Nephron progenitor cell (in vitro differentiated cells): ENCODE measurements around the gene LRP1B.

ENCODE experiments used
- DNase-seq: peaks from one replicate; pipeline ENCODE4 v3.0.0; 2021
- H3K27ac Mint-ChIP-seq: 2 replicates; pipeline ENCODE4 v1.8.0; 2021; ENCODE audit warnings: mild to moderate bottlenecking, moderate library complexity, mixed read lengths
- H3K27me3 Mint-ChIP-seq: 2 replicates; pipeline ENCODE4 v1.8.0; 2021; ENCODE audit warnings: mild to moderate bottlenecking, low read depth, mixed read lengths; ENCODE audit not compliant: poor library complexity
- H3K36me3 Mint-ChIP-seq: 2 replicates; pipeline ENCODE4 v1.8.0; 2021; ENCODE audit warnings: low read depth, mixed read lengths
- H3K4me1 Mint-ChIP-seq: 2 replicates; pipeline ENCODE4 v1.8.0; 2021; ENCODE audit warnings: mixed read lengths
- H3K4me3 Mint-ChIP-seq: 2 replicates; pipeline ENCODE4 v1.8.0; 2021; ENCODE audit warnings: mild to moderate bottlenecking, moderate library complexity, mixed read lengths
- H3K9me3 Mint-ChIP-seq: 2 replicates; pipeline ENCODE4 v1.8.0; 2021; ENCODE audit warnings: mild to moderate bottlenecking, moderate library complexity, mixed read lengths
- TF ChIP-seq, protein P1 (sequence below): fragments of 200-600 bp; sonication (generic); IDR thresholded peaks from 2 replicates; pipeline ENCODE4 v1.5.0; 2021; ENCODE audit warnings: antibody characterized with exemption

LRP1B gene

DNA sequence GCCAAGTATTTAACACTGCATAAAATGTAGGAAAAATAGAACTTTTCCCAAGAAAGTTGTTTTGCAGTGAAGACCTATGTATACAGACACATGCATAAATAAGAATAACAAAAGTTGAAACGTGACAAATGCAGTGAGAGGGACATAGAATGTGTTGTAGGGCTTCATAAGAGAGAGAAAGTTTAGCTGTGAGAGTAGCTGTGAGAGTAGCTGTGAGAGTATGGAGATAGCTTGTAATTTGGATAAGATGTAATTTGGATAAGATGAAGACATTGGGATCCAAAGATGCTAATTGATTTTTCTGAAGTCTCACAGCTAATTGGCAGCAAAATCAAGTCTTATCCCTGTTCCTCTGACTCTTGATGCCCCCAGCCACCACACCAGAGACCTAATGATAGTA is 170.9 kb downstream of the LRP1B start:
- Mint-ChIP-seq H3K27me3 (no peaks in the 10 kb centered on the region), H3K36me3 (no peaks in the 10 kb centered on the region), H3K27ac (no peak overlapping the region), H3K9me3 (no peaks in the 10 kb centered on the region), H3K4me3 (no peak overlapping the region), H3K4me1 (no peaks in the 10 kb centered on the region)
- TF ChIP-seq, protein P1, sequence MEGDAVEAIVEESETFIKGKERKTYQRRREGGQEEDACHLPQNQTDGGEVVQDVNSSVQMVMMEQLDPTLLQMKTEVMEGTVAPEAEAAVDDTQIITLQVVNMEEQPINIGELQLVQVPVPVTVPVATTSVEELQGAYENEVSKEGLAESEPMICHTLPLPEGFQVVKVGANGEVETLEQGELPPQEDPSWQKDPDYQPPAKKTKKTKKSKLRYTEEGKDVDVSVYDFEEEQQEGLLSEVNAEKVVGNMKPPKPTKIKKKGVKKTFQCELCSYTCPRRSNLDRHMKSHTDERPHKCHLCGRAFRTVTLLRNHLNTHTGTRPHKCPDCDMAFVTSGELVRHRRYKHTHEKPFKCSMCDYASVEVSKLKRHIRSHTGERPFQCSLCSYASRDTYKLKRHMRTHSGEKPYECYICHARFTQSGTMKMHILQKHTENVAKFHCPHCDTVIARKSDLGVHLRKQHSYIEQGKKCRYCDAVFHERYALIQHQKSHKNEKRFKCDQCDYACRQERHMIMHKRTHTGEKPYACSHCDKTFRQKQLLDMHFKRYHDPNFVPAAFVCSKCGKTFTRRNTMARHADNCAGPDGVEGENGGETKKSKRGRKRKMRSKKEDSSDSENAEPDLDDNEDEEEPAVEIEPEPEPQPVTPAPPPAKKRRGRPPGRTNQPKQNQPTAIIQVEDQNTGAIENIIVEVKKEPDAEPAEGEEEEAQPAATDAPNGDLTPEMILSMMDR, result no peak
- no peak for DNase-seq

DNA sequence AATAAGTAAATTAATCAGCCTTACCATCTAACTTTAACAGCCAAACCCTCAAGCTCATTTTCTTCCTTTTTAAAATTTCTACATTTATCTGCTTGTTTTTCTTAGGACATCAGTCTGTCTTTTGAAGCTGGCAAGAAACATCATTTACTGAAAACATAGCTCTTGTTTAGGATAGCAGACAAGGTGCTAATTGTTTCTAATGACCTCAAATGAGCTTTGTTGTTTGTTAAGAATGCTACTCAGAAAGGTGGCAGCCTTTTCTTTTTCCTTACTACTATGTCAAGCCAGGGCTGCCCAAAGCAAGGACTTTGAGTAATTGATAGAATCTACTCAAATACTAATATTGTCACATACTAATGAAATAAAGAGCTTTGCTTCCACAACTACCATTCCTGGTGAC is 171.8 kb downstream of the LRP1B start:
- DNase-seq, result no peak
- H3K4me1 Mint-ChIP-seq, result no peaks in the 10 kb centered on the region
- H3K4me3 Mint-ChIP-seq, result no peak overlapping the region
- no peaks in the 10 kb centered on the region for H3K36me3 Mint-ChIP-seq
- no peak overlapping the region for H3K27ac Mint-ChIP-seq
- no peaks in the 10 kb centered on the region for H3K9me3 Mint-ChIP-seq
- TF ChIP-seq, protein P1, result no peak
- H3K27me3 Mint-ChIP-seq, result no peaks in the 10 kb centered on the region

DNA sequence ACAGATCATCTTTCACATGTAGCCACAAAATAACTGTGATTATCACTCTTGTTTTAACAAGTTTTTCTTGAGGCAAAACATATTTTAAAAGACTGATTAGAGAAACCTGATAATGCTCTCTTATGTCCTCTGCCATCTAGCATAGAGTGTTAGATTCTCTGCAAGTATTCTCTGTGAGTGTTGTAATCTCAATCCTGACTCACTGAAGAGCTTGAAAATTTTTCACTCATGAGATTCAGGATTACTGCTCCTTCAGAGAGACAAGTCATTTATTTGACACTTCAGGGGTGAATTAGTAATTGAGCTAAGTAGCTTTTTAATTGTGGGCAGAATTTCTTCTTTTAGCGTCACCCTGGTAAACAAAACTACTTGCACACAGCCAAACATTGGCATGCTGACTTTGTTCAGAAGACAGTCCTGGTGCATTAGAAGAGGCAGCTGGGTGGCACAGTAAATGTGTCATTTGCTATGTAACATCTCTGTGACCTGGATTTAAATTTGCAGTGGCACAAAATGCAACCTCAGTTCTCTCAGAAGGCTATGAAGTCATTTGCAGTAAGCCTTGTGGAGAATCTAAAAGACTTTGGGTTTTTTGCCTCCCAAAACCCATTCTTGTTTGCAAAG is 172.9 kb downstream of the LRP1B start:
- Mint-ChIP-seq H3K36me3 (no peaks in the 10 kb centered on the region), H3K4me3 (no peak overlapping the region), H3K27ac (no peak overlapping the region), H3K4me1 (no peaks in the 10 kb centered on the region), H3K27me3 (no peaks in the 10 kb centered on the region), H3K9me3 (no peaks in the 10 kb centered on the region)
- DNase-seq, result no peak
- TF ChIP-seq, protein P1, result no peak

DNA sequence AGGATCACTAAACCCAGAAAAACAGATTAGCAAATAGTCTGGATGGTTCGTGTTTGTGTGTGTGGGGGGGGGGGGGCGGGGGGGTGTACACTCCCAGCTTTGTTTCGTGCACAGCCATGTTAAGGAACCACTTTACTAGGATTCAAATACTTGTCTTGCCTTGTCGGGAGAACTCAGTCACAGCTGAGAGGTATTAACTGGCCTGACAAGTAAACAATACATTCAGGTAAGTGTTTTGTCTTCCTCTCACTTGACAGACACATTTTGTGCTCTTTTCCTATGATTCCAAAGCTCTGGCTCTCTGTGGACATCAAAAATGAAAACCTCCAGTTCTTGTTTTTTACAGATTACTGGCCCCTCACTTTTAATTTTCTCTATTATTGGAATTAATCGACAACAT is 173.5 kb downstream of the LRP1B start:
- Mint-ChIP-seq H3K27ac (no peak overlapping the region), H3K36me3 (no peaks in the 10 kb centered on the region), H3K9me3 (no peaks in the 10 kb centered on the region), H3K4me1 (no peaks in the 10 kb centered on the region), H3K27me3 (no peaks in the 10 kb centered on the region), H3K4me3 (no peak overlapping the region)
- DNase-seq, result no peak
- TF ChIP-seq, protein P1, result no peak

DNA sequence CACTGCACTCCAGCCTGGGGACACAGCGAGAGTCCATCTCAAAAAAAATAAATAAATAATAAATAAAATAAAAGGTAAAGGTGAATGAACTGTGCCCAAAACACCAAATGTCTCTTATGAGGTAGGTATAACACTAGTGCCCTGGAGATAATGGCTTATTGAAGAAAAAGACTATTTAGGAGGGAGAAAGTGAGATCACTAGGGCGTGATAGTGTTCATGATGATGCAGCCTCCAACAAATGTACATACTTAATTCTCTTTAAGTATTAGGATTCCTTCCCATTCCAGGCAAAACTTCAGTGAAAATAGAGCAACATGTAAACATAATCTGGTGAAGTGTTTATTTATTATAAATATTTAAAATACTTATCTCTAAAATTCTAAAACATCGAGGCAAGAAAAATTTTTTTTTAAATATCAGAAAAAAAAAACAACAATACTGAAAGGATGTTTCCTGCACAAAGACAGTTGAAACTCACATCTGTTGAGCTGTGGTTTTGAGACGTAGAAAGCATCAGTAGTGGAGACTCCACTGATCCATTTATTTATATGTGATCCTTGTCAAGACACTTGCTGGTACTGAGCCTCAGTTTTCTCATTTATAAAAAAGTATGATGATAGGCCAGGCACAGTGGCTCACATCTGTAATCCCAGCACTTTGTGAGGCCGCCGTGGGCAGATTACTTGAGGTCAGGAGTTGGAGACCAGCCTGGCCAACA is 183.3 kb downstream of the LRP1B start:
- H3K36me3 Mint-ChIP-seq, result no peaks in the 10 kb centered on the region
- no peak for DNase-seq
- no peaks in the 10 kb centered on the region for H3K27me3 Mint-ChIP-seq
- TF ChIP-seq, protein P1, result no peak
- H3K27ac Mint-ChIP-seq, result no peak overlapping the region
- peaks cover 5% of the 10 kb centered on the region for H3K4me1 Mint-ChIP-seq
- H3K4me3 Mint-ChIP-seq, result no peak overlapping the region
- H3K9me3 Mint-ChIP-seq, result no peaks in the 10 kb centered on the region

DNA sequence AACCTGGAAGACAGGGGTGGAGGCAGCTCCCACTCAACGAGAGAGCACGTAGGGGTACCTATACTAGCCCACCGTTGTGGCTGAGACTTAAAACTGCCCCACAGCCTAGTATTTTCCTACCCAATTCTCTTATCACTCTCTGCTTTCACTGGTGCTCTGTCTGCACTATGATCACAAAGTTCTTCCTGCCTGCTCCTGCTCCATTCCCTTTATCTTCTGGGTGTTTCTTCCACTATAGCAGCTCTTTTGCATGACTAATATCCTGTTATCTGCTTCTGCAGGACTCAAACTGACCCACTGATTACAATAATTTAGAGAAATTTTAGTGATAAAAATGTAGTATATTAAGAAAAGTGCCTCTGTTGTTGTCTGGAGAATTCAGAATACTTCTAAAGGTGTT is 184.8 kb downstream of the LRP1B start:
- H3K9me3 Mint-ChIP-seq, result no peaks in the 10 kb centered on the region
- no peak for DNase-seq
- TF ChIP-seq, protein P1, result no peak
- no peaks in the 10 kb centered on the region for H3K27me3 Mint-ChIP-seq
- peaks cover 5% of the 10 kb centered on the region for H3K4me1 Mint-ChIP-seq
- no peaks in the 10 kb centered on the region for H3K36me3 Mint-ChIP-seq
- no peak overlapping the region for H3K27ac Mint-ChIP-seq
- H3K4me3 Mint-ChIP-seq, result no peak overlapping the region
